NCI-H446 treated with DMSO at 0.1 percent for 48 hours (cell line): Measurements from ENCODE around the gene NPB.

ENCODE experiments used
- DNase-seq: peaks from one replicate; lab custom pipeline; 2025; lab: John Stamatoyannopoulos, UW

The NPB gene

GRCh38 chr17:81869221-81870130 lies 32.6 kb upstream of the NPB start:
- no peak for DNase-seq

GRCh38 chr17:81870131-81870980 lies 31.7 kb upstream of the NPB start:
- DNase-seq, result no peak

GRCh38 chr17:81870981-81871386 lies 31.1 kb upstream of the NPB start, which contains the start of gene ARHGDIA:
Gene ARHGDIA, minus strand, starts transcription at chr17:81871337. Its CDS starts 1,407 bp downstream, at chr17:81869930.
- DNase-seq, result peak; percentile 71

- no peak for DNase-seq
Observed at GRCh38 chr17:81871387-81872230, 30.4 kb upstream of the NPB start.

GRCh38 chr17:81877569-81877968 lies 24.5 kb upstream of the NPB start:
- DNase-seq, result no peak

- no peak for DNase-seq
Observed at GRCh38 chr17:81878294-81878693, 23.7 kb upstream of the NPB start.

GRCh38 chr17:81879121-81879520 lies 22.9 kb upstream of the NPB start:
- no peak for DNase-seq

GRCh38 chr17:81884520-81884919 lies 17.5 kb upstream of the NPB start:
- no peak for DNase-seq

- no peak for DNase-seq
Observed at GRCh38 chr17:81884968-81885367, 17.1 kb upstream of the NPB start.

- no peak for DNase-seq
Observed at GRCh38 chr17:81885454-81885853, 16.6 kb upstream of the NPB start.

GRCh38 chr17:81885869-81886548 lies 16.0 kb upstream of the NPB start:
- peak; percentile 55 for DNase-seq

GRCh38 chr17:81888105-81888987 lies 13.7 kb upstream of the NPB start:
- no peak for DNase-seq

GRCh38 chr17:81888988-81889595 lies 12.9 kb upstream of the NPB start:
- DNase-seq, result no peak

GRCh38 chr17:81889602-81890001 lies 12.4 kb upstream of the NPB start:
- no peak for DNase-seq

GRCh38 chr17:81890447-81891302 lies 11.4 kb upstream of the NPB start:
- no peak for DNase-seq

GRCh38 chr17:81891303-81891552 lies 10.8 kb upstream of the NPB start:
- no peak for DNase-seq

- no peak for DNase-seq
Observed at GRCh38 chr17:81895400-81895799, 6.6 kb upstream of the NPB start.

GRCh38 chr17:81898029-81898866 lies 3.8 kb upstream of the NPB start:
- no peak for DNase-seq
